ENCODE measurements around the gene DUSP6. TPM values are rescaled to one million over a fixed set of nuclear protein-coding genes. Genes with fewer than 3 reads are reported as not detected.

The DUSP6 gene
- total and polyA plus RNA-seq, 9 of the 15 experiments (the other 6 are each of a cell fraction or from before 2014, with no cell fraction given), result 0.04 to 0.60 (median 0.08) TPM; not detected in 2

GRCh38 chr12:89320735-89321134, 31.6 kb downstream of the DUSP6 start (continued):
- TF ChIP-seq PKNOX1 (IDR thresholded peaks at IDR 0.05) (no peak), MLLT1 (IDR thresholded peaks at IDR 0.05) (no peak), ATF6 (CRISPR knock-in tag; IDR thresholded peaks at IDR 0.05) (no peak), ZC3H11A (IDR thresholded peaks at IDR 0.05; ENCODE audit: low read depth, low read length) (no peak), CREB1 (IDR thresholded peaks at IDR 0.05) (no peak), CREB1 (CRISPR knock-in tag; IDR thresholded peaks at IDR 0.05) (no peak), THAP7 (CRISPR knock-in tag; IDR thresholded peaks at IDR 0.05) (no peak), ZNF232 (CRISPR knock-in tag; IDR thresholded peaks at IDR 0.05) (no peak), SPI1 (IDR thresholded peaks at IDR 0.05; ENCODE audit: borderline replicate concordance, low read depth, low read length) (no peak), RBM25 (IDR thresholded peaks at IDR 0.05; ENCODE audit: low read depth, low read length, severe bottlenecking) (no peak), ZNF445 (CRISPR knock-in tag; IDR thresholded peaks at IDR 0.05; ENCODE audit: low read depth) (no peak), ZNF316 (IDR thresholded peaks at IDR 0.05) (peak; percentile 53; the same call in 1 of the 2 replicates), HCFC1 (IDR thresholded peaks at IDR 0.05; ENCODE audit: low read depth, low read length) (no peak), SMAD2 (IDR thresholded peaks at IDR 0.05; ENCODE audit: low read depth, low read length) (no peak), MXD1 (CRISPR knock-in tag; IDR thresholded peaks at IDR 0.05; ENCODE audit: borderline replicate concordance, poor library complexity, severe bottlenecking) (no peak), MAFG (tag; conservative IDR thresholded peaks at IDR 0.05) (peak; percentile 80), TEAD4 (IDR thresholded peaks at IDR 0.05; ENCODE audit: low read length) (no peak), TEAD4 (CRISPR knock-in tag; IDR thresholded peaks at IDR 0.05; ENCODE audit: borderline replicate concordance) (no peak), ZBTB49 (CRISPR knock-in tag; IDR thresholded peaks at IDR 0.05; ENCODE audit: borderline replicate concordance) (no peak), THRAP3 (IDR thresholded peaks at IDR 0.05; ENCODE audit: borderline replicate concordance) (no peak), SAFB2 (IDR thresholded peaks at IDR 0.05; ENCODE audit: borderline replicate concordance, low read depth, low read length, severe bottlenecking) (no peak), ZBTB8A (IDR thresholded peaks at IDR 0.05; ENCODE audit: partially characterized antibody) (no peak)

Measured in K562 (cell line).